A673 (cell line): ENCODE results near the gene PNMA6E. TPM values are rescaled to one million over a fixed set of nuclear protein-coding genes. Genes with fewer than 3 reads are reported as not detected.

ENCODE experiments used
- BruUV-seq: library from RNA; stranded (reverse); fragments of 400-500 nt; replicated peaks from 2 replicates; lab custom pipeline; 2021; lab: Mats Ljungman, UMichigan
- CTCF ChIA-PET: fragments of 300-600 bp; sonication (Branson Sonifier 250); formaldehyde crosslinking; loops from one replicate; lab custom pipeline; 2022; ENCODE audit warnings: antibody characterized with exemption; lab: Charles Lee
- POLR2A ChIA-PET: fragments of 300-600 bp; sonication (Branson Sonifier 250); formaldehyde crosslinking; loops from one replicate; lab custom pipeline; 2022; ENCODE audit warnings: antibody characterized with exemption; ENCODE audit not compliant: low non-redundant PET; lab: Charles Lee
- DNase-seq: peaks from one replicate; pipeline ENCODE4 v3.0.0-alpha.2; 2015; ENCODE audit warnings: low spot score
- H3K27ac ChIP-seq: fragments of 200-600 bp; sonication (generic); 2 replicates; pipeline ENCODE4 v1.5.1; 2016; ENCODE audit warnings: mixed run types, low read depth, mild to moderate bottlenecking, mixed read lengths, antibody characterized with exemption, low read length; ENCODE audit not compliant: poor library complexity, severe bottlenecking
- H3K27me3 ChIP-seq: fragments of 200-600 bp; sonication (generic); replicated peaks from 2 replicates; pipeline ENCODE4 v1.6.1; 2017; ENCODE audit warnings: mixed run types, low read depth, mild to moderate bottlenecking, mixed read lengths, antibody characterized with exemption, low read length; ENCODE audit not compliant: insufficient read depth, poor library complexity
- H3K36me3 ChIP-seq: fragments of 200-600 bp; sonication (generic); 2 replicates; pipeline ENCODE4 v1.6.1; 2016; ENCODE audit warnings: mixed run types, mild to moderate bottlenecking, mixed read lengths, antibody characterized with exemption, low read length; ENCODE audit not compliant: insufficient read depth, poor library complexity, severe bottlenecking
- H3K4me1 ChIP-seq: fragments of 200-600 bp; sonication (generic); 2 replicates; pipeline ENCODE4 v1.6.1; 2017; ENCODE audit warnings: mixed run types, mild to moderate bottlenecking, mixed read lengths, antibody characterized with exemption, low read length; ENCODE audit not compliant: insufficient read depth, poor library complexity, severe bottlenecking
- H3K4me3 ChIP-seq: fragments of 200-600 bp; sonication (generic); 2 replicates; pipeline ENCODE4 v1.5.1; 2016; ENCODE audit warnings: low read depth, mixed run types, mild to moderate bottlenecking, mixed read lengths, low read length; ENCODE audit not compliant: poor library complexity, severe bottlenecking
- H3K9me3 ChIP-seq: fragments of 200-600 bp; sonication (generic); 2 replicates; pipeline ENCODE4 v1.6.1; 2016; ENCODE audit warnings: mixed run types, low read depth, mild to moderate bottlenecking, mixed read lengths, antibody characterized with exemption, low read length; ENCODE audit not compliant: poor library complexity, severe bottlenecking
- EZH2 ChIP-seq: fragments of 200-600 bp; sonication (generic); IDR thresholded peaks from 2 replicates; pipeline ENCODE4 v1.6.1; 2017; ENCODE audit warnings: borderline replicate concordance, low read depth, mild to moderate bottlenecking, mixed read lengths, antibody characterized with exemption, low read length; ENCODE audit not compliant: poor library complexity, severe bottlenecking
- intact Hi-C: fragments of 100-400 bp; cut with micrococcal nuclease; formaldehyde crosslinking; loops from one replicate; pipeline ENCODE4 v1.10.0; 2022; ENCODE audit not compliant: unreplicated experiment
- total RNA-seq: library from RNA; stranded (reverse); gene quantifications from 2 replicates; pipeline ENCODE4 v1.2.3, GENCODE V29; 2021
- TF ChIP-seq, protein P1 (sequence below): fragments of 300-800, 200-600 bp; sonication (generic); conservative IDR thresholded peaks from 2 replicates; pipeline ENCODE4 v1.5.1; 2017; ENCODE audit warnings: low read depth, mild to moderate bottlenecking, antibody characterized with exemption, low read length, moderate library complexity, mixed read lengths

PNMA6E gene
- total RNA-seq, 1 experiment from 2014 or later: not detected

DNA sequence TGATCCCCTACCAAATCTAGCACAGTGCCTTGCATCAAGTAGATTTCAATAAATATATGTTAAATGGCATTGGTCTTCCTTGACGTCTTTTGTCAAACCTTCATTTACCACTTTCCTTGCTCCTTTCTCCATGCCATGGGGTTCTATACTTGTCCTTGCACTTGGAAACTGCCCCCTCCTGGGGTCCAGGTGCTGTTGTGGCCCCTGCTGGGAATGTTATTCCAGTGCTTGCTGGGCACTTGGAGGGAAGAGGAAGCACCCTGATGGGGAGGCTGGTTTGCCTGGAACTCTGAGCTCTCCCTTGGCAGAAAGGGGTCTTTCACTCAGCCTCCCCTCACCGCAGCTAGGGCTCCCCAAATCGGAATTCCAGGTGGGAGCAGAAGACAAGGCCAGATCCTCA is 48.3 kb downstream of the PNMA6E start:
- POLR2A ChIA-PET: no interaction called here
- Histone ChIP-seq H3K36me3 (peaks cover 5% of the 10 kb centered on the region), H3K4me1 (no peaks in the 10 kb centered on the region), H3K9me3 (no peaks in the 10 kb centered on the region), H3K27me3 (no peaks in the 10 kb centered on the region), H3K27ac (no peak overlapping the region), H3K4me3 (no peak overlapping the region)
- TF ChIP-seq, protein P1, sequence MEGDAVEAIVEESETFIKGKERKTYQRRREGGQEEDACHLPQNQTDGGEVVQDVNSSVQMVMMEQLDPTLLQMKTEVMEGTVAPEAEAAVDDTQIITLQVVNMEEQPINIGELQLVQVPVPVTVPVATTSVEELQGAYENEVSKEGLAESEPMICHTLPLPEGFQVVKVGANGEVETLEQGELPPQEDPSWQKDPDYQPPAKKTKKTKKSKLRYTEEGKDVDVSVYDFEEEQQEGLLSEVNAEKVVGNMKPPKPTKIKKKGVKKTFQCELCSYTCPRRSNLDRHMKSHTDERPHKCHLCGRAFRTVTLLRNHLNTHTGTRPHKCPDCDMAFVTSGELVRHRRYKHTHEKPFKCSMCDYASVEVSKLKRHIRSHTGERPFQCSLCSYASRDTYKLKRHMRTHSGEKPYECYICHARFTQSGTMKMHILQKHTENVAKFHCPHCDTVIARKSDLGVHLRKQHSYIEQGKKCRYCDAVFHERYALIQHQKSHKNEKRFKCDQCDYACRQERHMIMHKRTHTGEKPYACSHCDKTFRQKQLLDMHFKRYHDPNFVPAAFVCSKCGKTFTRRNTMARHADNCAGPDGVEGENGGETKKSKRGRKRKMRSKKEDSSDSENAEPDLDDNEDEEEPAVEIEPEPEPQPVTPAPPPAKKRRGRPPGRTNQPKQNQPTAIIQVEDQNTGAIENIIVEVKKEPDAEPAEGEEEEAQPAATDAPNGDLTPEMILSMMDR: no peak
- no peak for TF ChIP-seq EZH2
- CTCF ChIA-PET: no interaction called here
- intact Hi-C loops: no loop called here
- BruUV-seq: no TSS peak
- no peak for DNase-seq

DNA sequence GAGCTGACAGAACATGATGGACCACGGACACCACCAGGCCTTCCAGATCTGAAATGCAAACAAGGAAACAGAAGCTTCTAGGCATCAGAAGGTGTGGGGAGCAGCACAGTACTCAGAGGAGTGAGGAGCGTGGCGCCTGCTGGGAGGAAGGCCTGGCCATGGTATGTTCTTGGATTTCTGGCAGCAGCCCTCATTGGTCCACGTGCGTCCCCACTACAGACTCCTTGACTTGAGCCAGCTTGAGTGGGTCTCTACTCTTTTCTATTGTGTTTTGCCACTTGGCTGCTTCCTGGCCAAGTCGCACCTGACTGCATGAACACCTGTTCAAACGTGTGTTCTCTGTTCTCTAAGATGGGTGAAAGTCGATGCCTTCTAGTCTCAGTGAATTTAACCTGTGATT is 49.2 kb downstream of the PNMA6E start:
- Histone ChIP-seq H3K4me3 (no peak overlapping the region), H3K27ac (no peak overlapping the region), H3K9me3 (no peaks in the 10 kb centered on the region), H3K27me3 (no peaks in the 10 kb centered on the region), H3K36me3 (peaks cover 5% of the 10 kb centered on the region), H3K4me1 (no peaks in the 10 kb centered on the region)
- no peak for DNase-seq
- ChIA-PET POLR2A (no interaction called here), CTCF (no interaction called here)
- TF ChIP-seq, protein P1: no peak
- no peak for TF ChIP-seq EZH2
- intact Hi-C loops: no loop called here
- BruUV-seq: no TSS peak

DNA sequence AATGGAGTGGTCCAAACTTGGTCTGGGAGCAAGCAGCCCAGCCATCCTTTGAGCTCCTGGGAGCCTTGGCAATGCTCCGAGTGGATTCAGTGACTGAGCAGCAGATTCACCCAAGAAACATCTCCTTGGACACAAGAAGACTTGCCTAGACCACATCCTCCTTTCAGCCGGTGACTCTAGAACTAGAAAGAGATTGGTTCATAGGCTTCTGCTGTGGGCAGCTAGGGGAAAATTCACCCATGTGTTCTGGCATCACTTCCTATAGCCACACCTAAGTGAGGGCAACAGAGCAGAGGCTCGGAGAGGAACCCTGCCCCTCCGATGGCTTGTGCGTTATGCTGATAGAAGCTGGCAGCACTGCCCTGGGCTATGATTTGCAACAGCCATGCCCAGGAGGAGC is 51.2 kb downstream of the PNMA6E start:
- no peaks in the 10 kb centered on the region for H3K9me3 ChIP-seq
- no peak for TF ChIP-seq EZH2
- TF ChIP-seq, protein P1: no peak
- no peak for DNase-seq
- peaks cover 19% of the 10 kb centered on the region for H3K36me3 ChIP-seq
- POLR2A ChIA-PET: no interaction called here
- no TSS peak for BruUV-seq
- H3K4me1 ChIP-seq: no peaks in the 10 kb centered on the region
- H3K27me3 ChIP-seq: no peaks in the 10 kb centered on the region
- no peak overlapping the region for H3K4me3 ChIP-seq
- CTCF ChIA-PET: no interaction called here
- H3K27ac ChIP-seq: no peak overlapping the region
- intact Hi-C loops: no loop called here
